ENCODE data around the gene PPEF2.

The PPEF2 gene

GRCh38 chr4:75881476-75881875, 20.8 kb downstream of the PPEF2 start:
- no peak for TF ChIP-seq CTCF (IDR thresholded peaks at IDR 0.05; ENCODE audit: control insufficient read depth, extremely low read depth, insufficient read depth)
- no peak for DNase-seq (ENCODE audit: low read depth)
- no peak overlapping the region for H3K4me3 ChIP-seq (ENCODE audit: low read depth, low read length)

- TF ChIP-seq CTCF (IDR thresholded peaks at IDR 0.05; ENCODE audit: control insufficient read depth, extremely low read depth, insufficient read depth) = no peak
Measured at GRCh38 chr4:75880278-75880677, 22.0 kb downstream of the PPEF2 start.

GRCh38 chr4:75878246-75878756, 24.0 kb downstream of the PPEF2 start:
- DNase-seq (ENCODE audit: low read depth) = no peak
- no peak for TF ChIP-seq CTCF (IDR thresholded peaks at IDR 0.05; ENCODE audit: control insufficient read depth, extremely low read depth, insufficient read depth)
- H3K4me3 ChIP-seq (ENCODE audit: low read depth, low read length) = no peak overlapping the region

More at GRCh38 chr4:75880278-75880677, 22.0 kb downstream of the PPEF2 start:
- no peak overlapping the region for H3K4me3 ChIP-seq (ENCODE audit: low read depth, low read length)
- DNase-seq (ENCODE audit: low read depth) = no peak

- no peak overlapping the region for H3K4me3 ChIP-seq (ENCODE audit: low read depth, low read length)
- DNase-seq (ENCODE audit: low read depth) = no peak
- TF ChIP-seq CTCF (IDR thresholded peaks at IDR 0.05; ENCODE audit: control insufficient read depth, extremely low read depth, insufficient read depth) = no peak
Measured at GRCh38 chr4:75876218-75876617, 26.0 kb downstream of the PPEF2 start.

- TF ChIP-seq CTCF (IDR thresholded peaks at IDR 0.05; ENCODE audit: control insufficient read depth, extremely low read depth, insufficient read depth) = no peak
- DNase-seq (ENCODE audit: low read depth) = no peak
- no peak overlapping the region for H3K4me3 ChIP-seq (ENCODE audit: low read depth, low read length)
Measured at GRCh38 chr4:75869100-75869499, 33.2 kb downstream of the PPEF2 start.

GRCh38 chr4:75867130-75867529, 35.1 kb downstream of the PPEF2 start:
- TF ChIP-seq CTCF (IDR thresholded peaks at IDR 0.05; ENCODE audit: control insufficient read depth, extremely low read depth, insufficient read depth) = no peak

GRCh38 chr4:75860606-75861005, 41.6 kb downstream of the PPEF2 start:
- no peak for DNase-seq (ENCODE audit: low read depth)
- TF ChIP-seq CTCF (IDR thresholded peaks at IDR 0.05; ENCODE audit: control insufficient read depth, extremely low read depth, insufficient read depth) = no peak
- no peak overlapping the region for H3K4me3 ChIP-seq (ENCODE audit: low read depth, low read length)

More at GRCh38 chr4:75867130-75867529, 35.1 kb downstream of the PPEF2 start:
- H3K4me3 ChIP-seq (ENCODE audit: low read depth, low read length) = no peak overlapping the region
- DNase-seq (ENCODE audit: low read depth) = no peak

Data from LNCaP clone FGC (cell line).